ENCODE measurements around the gene RNF5.

DNA sequence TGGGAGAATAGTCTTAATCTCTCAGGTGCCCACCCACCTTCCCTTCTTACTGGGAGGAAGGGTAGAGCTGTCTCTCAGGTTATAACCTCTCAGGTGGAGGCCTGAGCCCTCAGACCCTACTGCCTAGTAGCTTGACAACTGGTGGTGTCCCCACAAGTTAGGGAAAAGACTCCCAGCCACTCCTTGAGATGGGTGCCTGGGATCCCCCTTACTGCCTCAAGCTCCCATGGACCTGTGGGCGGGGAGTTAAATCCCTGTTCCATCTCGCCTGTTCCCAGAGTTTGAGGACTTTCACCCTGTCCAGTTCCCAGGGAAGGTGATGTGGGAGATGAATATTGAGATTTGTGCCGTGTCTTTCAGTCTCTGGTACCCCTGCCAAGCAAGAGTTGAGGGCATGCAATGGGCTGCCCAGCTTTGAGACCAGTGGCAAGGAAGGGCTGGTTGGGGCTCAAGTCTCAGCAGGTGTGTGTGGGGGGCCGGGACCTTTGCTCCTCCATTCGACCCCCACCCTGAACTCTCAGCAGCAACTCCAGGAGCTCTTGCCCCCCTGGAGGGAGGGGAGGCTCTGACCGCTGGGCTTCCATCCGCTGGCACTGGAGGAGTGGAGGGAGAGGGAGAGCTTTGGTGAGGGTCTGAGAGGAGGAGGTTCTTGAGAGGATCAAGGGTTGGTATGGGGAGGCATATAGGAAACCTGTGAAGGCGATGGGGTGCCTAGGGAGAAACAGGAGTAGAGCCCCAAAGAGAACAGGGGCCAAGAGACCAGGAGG, 12.9 kb downstream of the RNF5 start:
- no peak for TF ChIP-seq SUZ12 (IDR thresholded peaks at IDR 0.05; ENCODE audit: extremely low read depth, insufficient read depth, insufficient read length)
- no peak for TF ChIP-seq YY1 (IDR thresholded peaks at IDR 0.05; ENCODE audit: insufficient read depth, insufficient read length)

All from NT2/D1 (cell line).